HepG2 (cell line): ENCODE measurements around the gene DOHH. TPM values are rescaled to one million over a fixed set of nuclear protein-coding genes. Genes with fewer than 3 reads are reported as not detected.

ENCODE experiments used
- CCAR2 ChIP-seq: fragments of 200-400 bp; formaldehyde crosslinking; optimal IDR thresholded peaks from 2 replicates; pipeline ENCODE3; 2018; ENCODE audit warnings: low read depth, mild to moderate bottlenecking, low read length, moderate library complexity
- CHD2 ChIP-seq: IDR thresholded peaks from 2 replicates; pipeline ENCODE4 v1.6.1; 2011; ENCODE audit warnings: low read depth, low read length, improper control_type of control experiment
- CREBL2 ChIP-seq: sonication (generic); formaldehyde crosslinking; IDR thresholded peaks from 2 replicates; pipeline ENCODE4 v1.8.1; 2023; ENCODE audit warnings: missing genetic modification reagents, mild to moderate bottlenecking, borderline replicate concordance
- DDIT3 ChIP-seq: sonication (generic); formaldehyde crosslinking; IDR thresholded peaks from 2 replicates; pipeline ENCODE4 v1.4.0; 2020; ENCODE audit warnings: mild to moderate bottlenecking, missing genetic modification reagents
- EHMT2 ChIP-seq: fragments of 200-600 bp; sonication (generic); IDR thresholded peaks from 2 replicates; pipeline ENCODE4 v1.7.0; 2017; ENCODE audit warnings: antibody characterized with exemption, low read depth, low read length, borderline replicate concordance
- GLMP ChIP-seq: sonication (generic); formaldehyde crosslinking; IDR thresholded peaks from 2 replicates; pipeline ENCODE4 v1.9.0; 2021; ENCODE audit warnings: missing genetic modification reagents, mild to moderate bottlenecking, borderline replicate concordance
- HCFC1 ChIP-seq: fragments of 150-350 bp; IDR thresholded peaks from 2 replicates; pipeline ENCODE4 v1.6.1; 2014; ENCODE audit warnings: low read depth, low read length
- HMG20B ChIP-seq: conservative IDR thresholded peaks from 2 replicates; pipeline ENCODE4 v1.6.1; 2016; ENCODE audit warnings: missing genetic modification reagents, missing compliant biosample characterization
- JDP2 ChIP-seq: sonication (generic); formaldehyde crosslinking; IDR thresholded peaks from 2 replicates; pipeline ENCODE4 v1.8.1; 2022; ENCODE audit warnings: missing genetic modification reagents, borderline replicate concordance
- POLR2AphosphoS2 ChIP-seq: IDR thresholded peaks from 2 replicates; pipeline ENCODE4 v1.6.1; 2011; ENCODE audit warnings: low read depth, low read length, improper control_type of control experiment
- SNAI1 ChIP-seq: sonication (generic); formaldehyde crosslinking; IDR thresholded peaks from 2 replicates; pipeline ENCODE4 v1.5.0; 2020; ENCODE audit warnings: mild to moderate bottlenecking, missing genetic modification reagents, borderline replicate concordance
- TCF12 ChIP-seq, 2 experiments: fragments of 450-650 bp in 1 of 2; sonication (generic) in 1 of 2; formaldehyde crosslinking in 1 of 2; IDR thresholded peaks; 2 replicates each; pipeline versions ENCODE4 v1.6.1 to v1.8.0; 2017 to 2022; ENCODE audit warnings: antibody characterized with exemption in 1 of 2, mild to moderate bottlenecking in 1 of 2, missing genetic modification reagents in 1 of 2, moderate library complexity in 1 of 2
- USF2 ChIP-seq, 2 experiments: sonication (generic) in 1 of 2; formaldehyde crosslinking in 1 of 2; IDR thresholded peaks; 2 replicates each; pipeline versions ENCODE4 v1.5.1 to v1.6.1; 2011 to 2020; ENCODE audit warnings: borderline replicate concordance in 1 of 2, low read depth in 1 of 2, low read length in 1 of 2, mild to moderate bottlenecking in 1 of 2, missing genetic modification reagents in 1 of 2, moderate library complexity in 1 of 2
- WIZ ChIP-seq: sonication (generic); formaldehyde crosslinking; IDR thresholded peaks from 2 replicates; pipeline ENCODE4 v1.5.1; 2020; ENCODE audit warnings: mild to moderate bottlenecking, missing genetic modification reagents
- ZBTB46 ChIP-seq: sonication (generic); formaldehyde crosslinking; IDR thresholded peaks from 2 replicates; pipeline ENCODE4 v1.4.0; 2020; ENCODE audit warnings: mild to moderate bottlenecking, missing genetic modification reagents, borderline replicate concordance
- ZMAT5 ChIP-seq: sonication (generic); formaldehyde crosslinking; IDR thresholded peaks from 2 replicates; pipeline ENCODE4 v1.5.0; 2020; ENCODE audit warnings: mild to moderate bottlenecking, low read depth, missing genetic modification reagents, borderline replicate concordance
- ZNF558 ChIP-seq: sonication (generic); formaldehyde crosslinking; IDR thresholded peaks from 2 replicates; pipeline ENCODE4 v1.9.0; 2022; ENCODE audit warnings: mild to moderate bottlenecking, missing genetic modification reagents, borderline replicate concordance
- ZNF580 ChIP-seq: IDR thresholded peaks from 2 replicates; pipeline ENCODE4 v1.6.1; 2016; ENCODE audit warnings: low read depth, borderline replicate concordance
- ZNF598 ChIP-seq: sonication (generic); formaldehyde crosslinking; IDR thresholded peaks from 2 replicates; pipeline ENCODE4 v1.5.1; 2020; ENCODE audit warnings: mild to moderate bottlenecking, missing genetic modification reagents, borderline replicate concordance
- ZNF660 ChIP-seq: sonication (generic); formaldehyde crosslinking; IDR thresholded peaks from 2 replicates; pipeline ENCODE4 v1.5.1; 2020; ENCODE audit warnings: mild to moderate bottlenecking, low read depth, missing genetic modification reagents, borderline replicate concordance
- ZNF746 ChIP-seq: sonication (generic); formaldehyde crosslinking; IDR thresholded peaks from 2 replicates; pipeline ENCODE4 v1.8.0; 2022; ENCODE audit warnings: mild to moderate bottlenecking, missing genetic modification reagents
- polyA plus RNA-seq, 8 experiments: library from polyadenylated mRNA; depleted of rRNA in 3 of 8; stranded (reverse) in 7 of 8; unstranded in 1 of 8; fragments of >200 nt; fragmentation: Illumina TruSeq in 4 of 8; extraction: Trizol in 4 of 8; gene quantifications; 2 replicates each; pipeline versions ENCODE4 v1.2.1 to v1.2.3, GENCODE V29; 2011 to 2016; ENCODE audit warnings: low read depth in 4 of 8, missing spikeins in 1 of 8, mixed read lengths in 1 of 8; ENCODE audit not compliant: insufficient read depth in 1 of 8
- total RNA-seq, 5 experiments: library from RNA; depleted of rRNA; stranded (reverse); fragments of >200 nt; fragmentation: Illumina TruSeq; extraction: Trizol; gene quantifications; 2 replicates each; pipeline ENCODE4 v1.2.3, GENCODE V29; 2016; ENCODE audit warnings: low read depth in 1 of 5

Gene DOHH
- total and polyA plus RNA-seq, 2 of the 13 experiments (the other 11 are each of a cell fraction or from before 2014, with no cell fraction given), result 3.5 to 13.7 TPM

GRCh38 chr19:3505598-3506383 is 5.3 kb upstream of the DOHH start, which contains the start of gene FZR1 (continued):
- TF ChIP-seq TCF12 (IDR thresholded peaks at IDR 0.05) (no peak), TCF12 (CRISPR knock-in tag; IDR thresholded peaks at IDR 0.05) (no peak), ZNF598 (no peak), ZNF558 (CRISPR knock-in tag) (0 out of 2 replicates have a peak, but pooled peaks have one; percentile 29), ZBTB46 (CRISPR knock-in tag) (no peak), HCFC1 (peak; percentile 62; the same call in 1 of the 2 replicates), ZNF580 (peak; percentile 65; the same call in 1 of the 2 replicates), WIZ (CRISPR knock-in tag) (no peak), JDP2 (CRISPR knock-in tag) (no peak; the same call in 1 of the 2 replicates), USF2 (IDR thresholded peaks at IDR 0.05; ENCODE audit: low read depth, low read length) (no peak), USF2 (CRISPR knock-in tag; IDR thresholded peaks at IDR 0.05; ENCODE audit: borderline replicate concordance) (no peak), GLMP (no peak), ZNF660 (CRISPR knock-in tag) (no peak), ZMAT5 (CRISPR knock-in tag) (no peak), ZNF746 (CRISPR knock-in tag) (no peak), HMG20B (CRISPR knock-in tag) (no peak), SNAI1 (CRISPR knock-in tag) (no peak), CHD2 (0 out of 2 replicates have a peak, but pooled peaks have one; percentile 43), POLR2AphosphoS2 (no peak), CREBL2 (CRISPR knock-in tag) (no peak), DDIT3 (CRISPR knock-in tag) (no peak), CCAR2 (no peak), EHMT2 (no peak)
